Vagina (tissue), 2 donors: ENCODE data around the gene TRDMT1. TPM values are rescaled to one million over a fixed set of nuclear protein-coding genes. Genes with fewer than 3 reads are reported as not detected.

ENCODE experiments used
- DNase-seq, 2 donors: peaks; one replicate each; pipeline ENCODE4 v3.0.0-alpha.2; 2017; ENCODE audit errors: extremely low spot score in 2 of 2
- H3K27ac ChIP-seq: fragments of 200-600 bp; sonication (generic); one replicate; pipeline ENCODE4 v1.5.1; 2019
- H3K27me3 ChIP-seq: fragments of 200-600 bp; sonication (generic); one replicate; pipeline ENCODE4 v1.5.1; 2019
- H3K36me3 ChIP-seq, 2 donors: fragments of 200-600 bp; sonication (generic); one replicate each; pipeline ENCODE4 v1.5.1; 2017 to 2019
- H3K4me1 ChIP-seq: fragments of 200-600 bp; sonication (generic); one replicate; pipeline ENCODE4 v1.5.1; 2019
- H3K4me3 ChIP-seq, 2 donors: fragments of 200-600 bp; sonication (generic); 1 replicate in 1 of 2; 2 replicates in 1 of 2; pipeline ENCODE4 v1.5.1; 2016 to 2019
- H3K9me3 ChIP-seq: fragments of 200-600 bp; sonication (generic); one replicate; pipeline ENCODE4 v1.5.1; 2019
- CTCF ChIP-seq, 3 experiments: fragments of 450-650 bp in 2 of 3; fragments of 200-600 bp in 1 of 3; sonication (generic) in 1 of 3; IDR thresholded peaks; one replicate each; pipeline ENCODE4 v1.5.1; 2017 to 2019; ENCODE audit warnings: antibody characterized with exemption in 3 of 3, mild to moderate bottlenecking in 2 of 3, moderate library complexity in 2 of 3
- POLR2A ChIP-seq, 2 donors: fragments of 450-650 bp; IDR thresholded peaks; one replicate each; pipeline ENCODE4 v1.6.1; 2017; ENCODE audit warnings: antibody characterized with exemption in 2 of 2, mild to moderate bottlenecking in 2 of 2, moderate library complexity in 2 of 2
- POLR2AphosphoS5 ChIP-seq, 2 donors: sonication (generic); formaldehyde crosslinking; IDR thresholded peaks; one replicate each; pipeline ENCODE4 v1.9.0; 2017; ENCODE audit warnings: antibody characterized with exemption in 2 of 2, mild to moderate bottlenecking in 2 of 2, low read depth in 1 of 2; ENCODE audit not compliant: insufficient read depth in 1 of 2
- intact Hi-C: fragments of 100-400 bp; cut with DNase I; formaldehyde crosslinking; loops from one replicate; pipeline ENCODE4 v1.15.1; 2023
- small RNA-seq: library from RNA; depleted of rRNA; stranded (forward); fragments of <200 nt; gene quantifications from one replicate; pipeline ENCODE3, GENCODE V24; 2016
- total RNA-seq: library from RNA; depleted of rRNA; stranded (reverse); fragments of >200 nt; gene quantifications from one replicate; pipeline ENCODE4 v1.2.3, GENCODE V29; 2016

The TRDMT1 gene
- total RNA-seq, 1 donor from 2014 or later: 6.1 TPM

- intact Hi-C loops: no loop called here
- H3K27me3 ChIP-seq: no peaks in the 10 kb centered on the region
- no peak overlapping the region for H3K27ac ChIP-seq
- no peaks in the 10 kb centered on the region for H3K4me1 ChIP-seq
- H3K4me3 ChIP-seq: no peak overlapping the region
- no peaks in the 10 kb centered on the region for H3K36me3 ChIP-seq
- DNase-seq: no peak
- no peak for TF ChIP-seq CTCF (IDR thresholded peaks at IDR 0.05)
- TF ChIP-seq POLR2A (IDR thresholded peaks at IDR 0.05): no peak
- no peak for TF ChIP-seq POLR2AphosphoS5 (IDR thresholded peaks at IDR 0.05; ENCODE audit: insufficient read depth in 1 of 2, low read depth in 1 of 2)
- no peaks in the 10 kb centered on the region for H3K9me3 ChIP-seq
Observed at GRCh38 chr10:17106991-17107390, 94.5 kb downstream of the TRDMT1 start.

- no peak for DNase-seq
- Histone ChIP-seq H3K27me3 (no peaks in the 10 kb centered on the region), H3K4me1 (no peaks in the 10 kb centered on the region), H3K4me3 (no peak overlapping the region), H3K27ac (no peak overlapping the region), H3K9me3 (no peaks in the 10 kb centered on the region), H3K36me3 (no peaks in the 10 kb centered on the region)
- intact Hi-C loops: no loop called here
- TF ChIP-seq POLR2A (IDR thresholded peaks at IDR 0.05): no peak
- TF ChIP-seq POLR2AphosphoS5 (IDR thresholded peaks at IDR 0.05; ENCODE audit: insufficient read depth in 1 of 2, low read depth in 1 of 2): no peak
- no peak for TF ChIP-seq CTCF (IDR thresholded peaks at IDR 0.05)
Observed at GRCh38 chr10:17101910-17102266, 99.6 kb downstream of the TRDMT1 start.

GRCh38 chr10:17101257-17101909 lies 100.1 kb downstream of the TRDMT1 start:
- DNase-seq: no peak
- no peak overlapping the region for H3K4me3 ChIP-seq
- H3K27ac ChIP-seq: no peak overlapping the region
- H3K4me1 ChIP-seq: no peaks in the 10 kb centered on the region
- H3K27me3 ChIP-seq: no peaks in the 10 kb centered on the region
- H3K9me3 ChIP-seq: no peaks in the 10 kb centered on the region
- TF ChIP-seq POLR2A (IDR thresholded peaks at IDR 0.05) (no peak), POLR2AphosphoS5 (IDR thresholded peaks at IDR 0.05; ENCODE audit: insufficient read depth in 1 of 2, low read depth in 1 of 2) (peak in 1 of 2 donors; percentile 47)
- H3K36me3 ChIP-seq: no peaks in the 10 kb centered on the region
- intact Hi-C loops: no loop called here

- H3K36me3 ChIP-seq: no peaks in the 10 kb centered on the region
- no peaks in the 10 kb centered on the region for H3K4me1 ChIP-seq
- intact Hi-C loops: no loop called here
- TF ChIP-seq POLR2A (IDR thresholded peaks at IDR 0.05): no peak
- TF ChIP-seq POLR2AphosphoS5 (IDR thresholded peaks at IDR 0.05; ENCODE audit: insufficient read depth in 1 of 2, low read depth in 1 of 2): no peak
- no peak for TF ChIP-seq CTCF (IDR thresholded peaks at IDR 0.05)
- H3K9me3 ChIP-seq: no peaks in the 10 kb centered on the region
- no peak for DNase-seq
- no peak overlapping the region for H3K4me3 ChIP-seq
- no peak overlapping the region for H3K27ac ChIP-seq
- H3K27me3 ChIP-seq: no peaks in the 10 kb centered on the region
Observed at GRCh38 chr10:17100586-17100985, 100.9 kb downstream of the TRDMT1 start.

- Histone ChIP-seq H3K27me3 (no peaks in the 10 kb centered on the region), H3K4me3 (no peak overlapping the region), H3K36me3 (no peaks in the 10 kb centered on the region), H3K9me3 (no peaks in the 10 kb centered on the region), H3K4me1 (no peaks in the 10 kb centered on the region), H3K27ac (no peak overlapping the region)
- no peak for DNase-seq
- intact Hi-C loops: no loop called here
- TF ChIP-seq CTCF (IDR thresholded peaks at IDR 0.05): no peak
- no peak for TF ChIP-seq POLR2A (IDR thresholded peaks at IDR 0.05)
- TF ChIP-seq POLR2AphosphoS5 (IDR thresholded peaks at IDR 0.05; ENCODE audit: insufficient read depth in 1 of 2, low read depth in 1 of 2): no peak
Observed at GRCh38 chr10:17098012-17098411, 103.5 kb downstream of the TRDMT1 start.

Small RNAs within 50 kb of the gene (small RNA-seq; reads per million reads assigned to genes)
- gene AC067747.1: not detected

Other genes starting within 250 kb of the TRDMT1 start
- 4.4 TPM for gene CUBN, start 71.9 kb downstream of the TRDMT1 start, total RNA-seq
- gene VIM, start 26.6 kb upstream of the TRDMT1 start, total RNA-seq: 2,692 TPM